IMR-90 (cell line): ENCODE data around the gene POU2F1. TPM values are rescaled to one million over a fixed set of nuclear protein-coding genes. Genes with fewer than 3 reads are reported as not detected.

Source experiments
- ATAC-seq: fragments of 200-7000 bp; cut with Tn5 transposase; 2 replicates; pipeline ENCODE4 v1.9.1; 2020; ENCODE audit warnings: low read depth, mild to moderate bottlenecking, moderate library complexity
- BruUV-seq: library from RNA; stranded (reverse); fragments of 400-500 nt; replicated peaks from 2 replicates; lab custom pipeline; 2021; lab: Mats Ljungman, UMichigan
- CTCF ChIA-PET: fragments of 300-600 bp; formaldehyde crosslinking; extraction: SDS; loops from one replicate; lab custom pipeline; 2021; ENCODE audit warnings: antibody characterized with exemption; lab: Yijun Ruan, JAX
- POLR2A ChIA-PET: fragments of 300-600 bp; sonication (Branson Sonifier 250); formaldehyde crosslinking; loops from one replicate; lab custom pipeline; 2022; ENCODE audit warnings: antibody characterized with exemption; ENCODE audit not compliant: unreplicated experiment; lab: Charles Lee
- DNase-seq: peaks from one replicate; pipeline ENCODE4 v3.0.0; 2013
- H2AFZ ChIP-seq: replicated peaks from 2 replicates; pipeline ENCODE3; 2013; ENCODE audit warnings: low read length, mild to moderate bottlenecking; ENCODE audit not compliant: poor library complexity
- H2AK5ac ChIP-seq: 2 replicates; pipeline ENCODE4 v1.6.1; 2013; ENCODE audit warnings: low read depth, low read length, inconsistent platforms
- H2AK9ac ChIP-seq: replicated peaks from 2 replicates; pipeline ENCODE3; 2013; ENCODE audit warnings: mild to moderate bottlenecking, low read depth, low read length, moderate library complexity; ENCODE audit not compliant: poor library complexity
- H2BK120ac ChIP-seq: 2 replicates; pipeline ENCODE4 v1.6.1; 2013; ENCODE audit warnings: low read depth, low read length, inconsistent platforms
- H2BK15ac ChIP-seq: 3 replicates; pipeline ENCODE4 v1.6.1; 2013; ENCODE audit warnings: low read depth, low read length, inconsistent platforms
- H2BK20ac ChIP-seq: 2 replicates; pipeline ENCODE4 v1.6.1; 2013; ENCODE audit warnings: low read depth, mild to moderate bottlenecking, inconsistent platforms, low read length, moderate library complexity
- H2BK5ac ChIP-seq: 2 replicates; pipeline ENCODE4 v1.6.1; 2013; ENCODE audit warnings: mild to moderate bottlenecking, low read depth, low read length, inconsistent platforms; ENCODE audit not compliant: poor library complexity, severe bottlenecking
- H3K14ac ChIP-seq: replicated peaks from 2 replicates; pipeline ENCODE4 v1.6.1; 2013; ENCODE audit warnings: low read depth, low read length, inconsistent platforms
- H3K18ac ChIP-seq: 2 replicates; pipeline ENCODE4 v1.6.1; 2013; ENCODE audit warnings: low read depth, low read length, control low read depth
- H3K23ac ChIP-seq: 2 replicates; pipeline ENCODE4 v1.6.1; 2013; ENCODE audit warnings: low read depth, low read length, inconsistent platforms
- H3K27ac ChIP-seq: 2 replicates; pipeline ENCODE4 v1.5.1; 2013; ENCODE audit warnings: mild to moderate bottlenecking, control low read depth, low read length; ENCODE audit not compliant: insufficient read depth
- H3K27me3 ChIP-seq: 2 replicates; pipeline ENCODE4 v1.6.1; 2013; ENCODE audit warnings: low read length; ENCODE audit not compliant: control insufficient read depth, insufficient read depth
- H3K36me3 ChIP-seq: 2 replicates; pipeline ENCODE4 v1.6.1; 2013; ENCODE audit warnings: low read length, mixed read lengths; ENCODE audit not compliant: control insufficient read depth, insufficient read depth
- H3K4ac ChIP-seq: 2 replicates; pipeline ENCODE4 v1.6.1; 2013; ENCODE audit warnings: low read depth, low read length, inconsistent platforms
- H3K4me1 ChIP-seq: 2 replicates; pipeline ENCODE4 v1.6.1; 2013; ENCODE audit warnings: low read length, mixed read lengths; ENCODE audit not compliant: control insufficient read depth, insufficient read depth
- H3K4me2 ChIP-seq: 2 replicates; pipeline ENCODE4 v1.6.1; 2013; ENCODE audit warnings: low read depth, mild to moderate bottlenecking, control low read depth, low read length, moderate library complexity
- H3K4me3 ChIP-seq: 2 replicates; pipeline ENCODE4 v1.5.1; 2013; ENCODE audit warnings: low read depth, mild to moderate bottlenecking, control low read depth, low read length, moderate library complexity; ENCODE audit not compliant: insufficient read depth
- H3K56ac ChIP-seq: 2 replicates; pipeline ENCODE4 v1.6.1; 2013; ENCODE audit warnings: low read length, inconsistent platforms; ENCODE audit not compliant: insufficient read depth; ENCODE audit errors: extremely low read depth
- H3K79me1 ChIP-seq, 2 experiments: 2 replicates each; pipeline ENCODE4 v1.6.1; 2013; ENCODE audit warnings: low read length in 2 of 2, inconsistent platforms in 1 of 2, low read depth in 1 of 2
- H3K9ac ChIP-seq: 2 replicates; pipeline ENCODE4 v1.6.1; 2013; ENCODE audit warnings: low read depth, low read length, control low read depth
- H3K9me1 ChIP-seq: 2 replicates; pipeline ENCODE4 v1.6.1; 2013; ENCODE audit warnings: low read length, inconsistent platforms; ENCODE audit not compliant: insufficient read depth
- H3K9me3 ChIP-seq: 2 replicates; pipeline ENCODE4 v1.6.1; 2013; ENCODE audit warnings: low read length; ENCODE audit not compliant: control insufficient read depth, insufficient read depth
- H4K20me1 ChIP-seq: 2 replicates; pipeline ENCODE4 v1.6.1; 2013; ENCODE audit warnings: low read length, inconsistent platforms; ENCODE audit not compliant: insufficient read depth
- H4K5ac ChIP-seq: 2 replicates; pipeline ENCODE4 v1.6.1; 2013; ENCODE audit warnings: mild to moderate bottlenecking, low read depth, low read length, control low read depth
- H4K8ac ChIP-seq, 2 experiments: 2 replicates each; pipeline ENCODE4 v1.6.1; 2013; ENCODE audit warnings: low read depth in 2 of 2, low read length in 2 of 2, control low read depth in 1 of 2, inconsistent platforms in 1 of 2
- H4K91ac ChIP-seq: 2 replicates; pipeline ENCODE4 v1.6.1; 2013; ENCODE audit warnings: low read depth, low read length, inconsistent platforms; ENCODE audit not compliant: insufficient read depth
- MAFK ChIP-seq: IDR thresholded peaks from 2 replicates; pipeline ENCODE4 v1.6.1; 2012; ENCODE audit warnings: low read depth, low read length, improper control_type of control experiment
- RAD21 ChIP-seq: IDR thresholded peaks from 2 replicates; pipeline ENCODE4 v1.6.1; 2012; ENCODE audit warnings: low read length, improper control_type of control experiment
- WGBS, 2 experiments: methylation state at CpG; one replicate each; pipeline versions ENCODE4 v1.1.5 to v1.1.7; 2013; ENCODE audit warnings: missing lambda C conversion rate in 2 of 2; ENCODE audit not compliant: insufficient read length in 1 of 2; ENCODE audit errors: extremely low coverage in 2 of 2; 5-methylcytosine and 5-hydroxymethylcytosine counted together
- dilution Hi-C: fragments of 300-500 bp; cut with HindIII; formaldehyde crosslinking; loops from one replicate; pipeline ENCODE4 v1.14.3; 2018; ENCODE audit warnings: low sequenced_read_pairs; ENCODE audit not compliant: unreplicated experiment
- in situ Hi-C: fragments of 300-500 bp; cut with MboI; formaldehyde crosslinking; loops from 3 replicates; pipeline ENCODE4 v1.14.3; 2019; ENCODE audit warnings: low sequenced_read_pairs, inconsistent platforms, mixed read lengths
- intact Hi-C: fragments of 100-400 bp; cut with micrococcal nuclease; formaldehyde crosslinking; loops from 2 replicates; pipeline ENCODE4 v1.10.0; 2022
- polyA plus RNA-seq, 3 experiments: library from polyadenylated mRNA; depleted of rRNA; stranded (reverse); fragments of >200 nt; gene quantifications; 2 replicates each; pipeline ENCODE4 v1.2.3, GENCODE V29; 2012; ENCODE audit warnings: low replicate concordance in 1 of 3
- total RNA-seq: library from RNA; depleted of rRNA; stranded (reverse); fragments of >200 nt; gene quantifications from 2 replicates; pipeline ENCODE4 v1.2.3, GENCODE V29; 2012

The POU2F1 gene
- total and polyA plus RNA-seq, 2 of the 4 experiments (the other 2 are of a cell fraction) = 1.2 to 3.4 TPM

DNA sequence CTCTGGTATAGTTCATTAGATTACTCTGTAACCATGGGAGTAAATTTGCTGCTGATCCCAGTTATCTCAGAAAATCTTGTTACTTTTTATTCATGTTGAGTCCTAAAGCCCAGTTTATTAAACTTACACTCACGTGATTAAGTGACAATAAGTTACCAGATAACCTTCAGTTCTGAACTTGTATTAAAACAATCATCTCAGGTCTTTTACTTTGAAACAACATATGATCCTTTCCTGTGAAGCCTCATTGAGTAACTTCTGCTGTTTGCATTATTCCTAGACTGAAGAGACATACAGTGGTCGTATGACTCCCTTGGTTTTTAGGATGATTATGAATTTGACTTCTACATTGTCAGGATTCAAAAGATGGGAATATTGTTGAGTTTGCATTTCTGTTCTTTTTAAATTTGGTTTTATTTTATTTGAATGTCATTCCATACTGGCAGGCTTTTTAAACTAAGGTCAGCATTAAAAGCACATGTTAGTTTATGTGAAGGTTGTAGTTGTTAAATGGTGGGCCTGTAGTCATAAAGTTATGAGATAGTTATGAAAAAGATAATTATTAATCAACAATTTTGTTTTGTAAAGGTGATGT is 179.8 kb downstream of the POU2F1 start:
- WGBS, 2 experiments = no CpG with 5 or more reads among the region's 2 CpGs
- Histone ChIP-seq H3K14ac (no peak overlapping the region), H4K20me1 (no peaks in the 10 kb centered on the region), H3K36me3 (peaks cover 3% of the 10 kb centered on the region; the same call in 1 of the 2 replicates), H2AK5ac (no peak overlapping the region), H3K4me1 (no peaks in the 10 kb centered on the region), H4K91ac (no peak overlapping the region), H3K9me1 (peaks cover 2% of the 10 kb centered on the region; the same call in 1 of the 2 replicates), H2BK15ac (no peak overlapping the region), H3K56ac (no peak overlapping the region), H2BK120ac (no peak overlapping the region), H2AFZ (no peak overlapping the region), H3K9ac (no peak overlapping the region), H4K8ac (no peak overlapping the region), H2BK20ac (no peak overlapping the region), H3K79me1 (no peaks in the 10 kb centered on the region), H3K27ac (no peak overlapping the region), H3K23ac (no peak overlapping the region), H2AK9ac (no peak overlapping the region), H3K4me3 (no peak overlapping the region), H2BK5ac (no peak overlapping the region), H3K9me3 (no peaks in the 10 kb centered on the region), H4K5ac (no peak overlapping the region), H3K4me2 (no peak overlapping the region), H3K4ac (no peak overlapping the region), H3K18ac (no peak overlapping the region), H3K27me3 (no peaks in the 10 kb centered on the region)
- intact Hi-C loops (loop anchor here (2.0 kb wide), 1 partner anchor 132 kb away; no protein-coding TSS in a partner anchor), dilution Hi-C loops (no loop called here), in situ Hi-C loops (no loop called here)
- POLR2A ChIA-PET = interaction anchor here (0.7 kb wide), 1 partner anchor 159 kb away, joined by 15 read pairs; no protein-coding TSS in a partner anchor
- DNase-seq = no peak
- TF ChIP-seq RAD21 (no peak), MAFK (peak; percentile 31)
- ATAC-seq = no peak
- no TSS peak for BruUV-seq
- CTCF ChIA-PET = interaction anchor here (0.6 to 1.7 kb wide), 5 partner anchors 10 to 24 kb away, joined by 3 to 10 read pairs (median 4); no protein-coding TSS in a partner anchor
